Vagina (tissue), 2 donors: ENCODE results near the gene GPR32.

Experiments
- POLR2AphosphoS5 ChIP-seq, 2 donors: sonication (generic); formaldehyde crosslinking; IDR thresholded peaks; one replicate each; pipeline ENCODE4 v1.9.0; 2017; ENCODE audit warnings: antibody characterized with exemption in 2 of 2, mild to moderate bottlenecking in 2 of 2, low read depth in 1 of 2; ENCODE audit not compliant: insufficient read depth in 1 of 2
- TF ChIP-seq, protein P1 (sequence below), 3 experiments: fragments of 450-650 bp in 2 of 3; fragments of 200-600 bp in 1 of 3; sonication (generic) in 1 of 3; IDR thresholded peaks; one replicate each; pipeline ENCODE4 v1.5.1; 2017 to 2019; ENCODE audit warnings: antibody characterized with exemption in 3 of 3, mild to moderate bottlenecking in 2 of 3, moderate library complexity in 2 of 3

- no peak for TF ChIP-seq POLR2AphosphoS5 (IDR thresholded peaks at IDR 0.05; ENCODE audit: insufficient read depth in 1 of 2, low read depth in 1 of 2)
- TF ChIP-seq, protein P1, sequence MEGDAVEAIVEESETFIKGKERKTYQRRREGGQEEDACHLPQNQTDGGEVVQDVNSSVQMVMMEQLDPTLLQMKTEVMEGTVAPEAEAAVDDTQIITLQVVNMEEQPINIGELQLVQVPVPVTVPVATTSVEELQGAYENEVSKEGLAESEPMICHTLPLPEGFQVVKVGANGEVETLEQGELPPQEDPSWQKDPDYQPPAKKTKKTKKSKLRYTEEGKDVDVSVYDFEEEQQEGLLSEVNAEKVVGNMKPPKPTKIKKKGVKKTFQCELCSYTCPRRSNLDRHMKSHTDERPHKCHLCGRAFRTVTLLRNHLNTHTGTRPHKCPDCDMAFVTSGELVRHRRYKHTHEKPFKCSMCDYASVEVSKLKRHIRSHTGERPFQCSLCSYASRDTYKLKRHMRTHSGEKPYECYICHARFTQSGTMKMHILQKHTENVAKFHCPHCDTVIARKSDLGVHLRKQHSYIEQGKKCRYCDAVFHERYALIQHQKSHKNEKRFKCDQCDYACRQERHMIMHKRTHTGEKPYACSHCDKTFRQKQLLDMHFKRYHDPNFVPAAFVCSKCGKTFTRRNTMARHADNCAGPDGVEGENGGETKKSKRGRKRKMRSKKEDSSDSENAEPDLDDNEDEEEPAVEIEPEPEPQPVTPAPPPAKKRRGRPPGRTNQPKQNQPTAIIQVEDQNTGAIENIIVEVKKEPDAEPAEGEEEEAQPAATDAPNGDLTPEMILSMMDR (IDR thresholded peaks at IDR 0.05) = no peak
Observed at GRCh38 chr19:50749490-50749889, 20.8 kb upstream of the GPR32 start.
